HL-60 (cell line): ENCODE results near the gene RAPGEF4.

Source experiments
- GABPA ChIP-seq: IDR thresholded peaks from 2 replicates; pipeline ENCODE4 v1.6.1; 2012; ENCODE audit warnings: low read depth
- POLR2AphosphoS5 ChIP-seq: IDR thresholded peaks from 2 replicates; pipeline ENCODE4 v1.6.1; 2012; ENCODE audit warnings: low read depth
- TF ChIP-seq, protein P1 (sequence below): IDR thresholded peaks from one replicate; pipeline ENCODE4 v1.5.1; 2011; ENCODE audit warnings: low read length, control low read depth, inconsistent platforms; ENCODE audit not compliant: insufficient read depth
- TF ChIP-seq, protein P2 (sequence below): IDR thresholded peaks from 2 replicates; pipeline ENCODE4 v1.6.1; 2012; ENCODE audit warnings: low read depth; ENCODE audit not compliant: insufficient replicate concordance

DNA sequence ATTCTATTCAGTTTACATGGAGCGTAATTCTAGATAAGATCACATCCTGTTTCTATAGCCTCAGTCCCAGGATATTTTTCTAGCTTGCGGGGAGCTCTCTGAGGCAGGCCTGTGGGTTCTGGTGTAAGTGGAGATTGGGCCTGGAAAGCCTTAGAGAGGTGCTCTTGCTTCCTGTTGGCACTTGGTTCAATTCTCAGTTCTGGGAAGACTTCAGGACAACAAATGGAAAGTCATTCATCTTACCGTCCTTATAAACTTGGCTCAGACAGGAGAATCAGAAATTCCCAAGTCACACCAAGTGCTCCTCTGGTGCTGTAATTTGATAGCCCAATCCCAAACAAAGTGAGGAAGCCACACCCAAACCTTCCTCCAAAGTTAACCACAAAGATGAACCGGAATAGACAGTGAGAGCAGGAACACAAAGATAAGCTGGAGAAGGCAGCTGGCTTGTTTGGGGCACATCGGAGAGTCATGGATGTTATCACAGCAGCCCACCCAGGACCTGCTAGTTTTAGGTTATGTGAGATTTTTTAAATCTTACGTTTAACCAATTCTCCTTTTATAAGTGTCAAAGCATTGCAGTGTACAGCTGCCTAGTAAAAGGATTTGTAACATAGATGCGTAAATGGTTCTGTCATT, 195.7 kb downstream of the RAPGEF4 start:
- TF ChIP-seq POLR2AphosphoS5 (no peak), GABPA (no peak)
- TF ChIP-seq, protein P1, sequence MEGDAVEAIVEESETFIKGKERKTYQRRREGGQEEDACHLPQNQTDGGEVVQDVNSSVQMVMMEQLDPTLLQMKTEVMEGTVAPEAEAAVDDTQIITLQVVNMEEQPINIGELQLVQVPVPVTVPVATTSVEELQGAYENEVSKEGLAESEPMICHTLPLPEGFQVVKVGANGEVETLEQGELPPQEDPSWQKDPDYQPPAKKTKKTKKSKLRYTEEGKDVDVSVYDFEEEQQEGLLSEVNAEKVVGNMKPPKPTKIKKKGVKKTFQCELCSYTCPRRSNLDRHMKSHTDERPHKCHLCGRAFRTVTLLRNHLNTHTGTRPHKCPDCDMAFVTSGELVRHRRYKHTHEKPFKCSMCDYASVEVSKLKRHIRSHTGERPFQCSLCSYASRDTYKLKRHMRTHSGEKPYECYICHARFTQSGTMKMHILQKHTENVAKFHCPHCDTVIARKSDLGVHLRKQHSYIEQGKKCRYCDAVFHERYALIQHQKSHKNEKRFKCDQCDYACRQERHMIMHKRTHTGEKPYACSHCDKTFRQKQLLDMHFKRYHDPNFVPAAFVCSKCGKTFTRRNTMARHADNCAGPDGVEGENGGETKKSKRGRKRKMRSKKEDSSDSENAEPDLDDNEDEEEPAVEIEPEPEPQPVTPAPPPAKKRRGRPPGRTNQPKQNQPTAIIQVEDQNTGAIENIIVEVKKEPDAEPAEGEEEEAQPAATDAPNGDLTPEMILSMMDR: no peak
- TF ChIP-seq, protein P2, sequence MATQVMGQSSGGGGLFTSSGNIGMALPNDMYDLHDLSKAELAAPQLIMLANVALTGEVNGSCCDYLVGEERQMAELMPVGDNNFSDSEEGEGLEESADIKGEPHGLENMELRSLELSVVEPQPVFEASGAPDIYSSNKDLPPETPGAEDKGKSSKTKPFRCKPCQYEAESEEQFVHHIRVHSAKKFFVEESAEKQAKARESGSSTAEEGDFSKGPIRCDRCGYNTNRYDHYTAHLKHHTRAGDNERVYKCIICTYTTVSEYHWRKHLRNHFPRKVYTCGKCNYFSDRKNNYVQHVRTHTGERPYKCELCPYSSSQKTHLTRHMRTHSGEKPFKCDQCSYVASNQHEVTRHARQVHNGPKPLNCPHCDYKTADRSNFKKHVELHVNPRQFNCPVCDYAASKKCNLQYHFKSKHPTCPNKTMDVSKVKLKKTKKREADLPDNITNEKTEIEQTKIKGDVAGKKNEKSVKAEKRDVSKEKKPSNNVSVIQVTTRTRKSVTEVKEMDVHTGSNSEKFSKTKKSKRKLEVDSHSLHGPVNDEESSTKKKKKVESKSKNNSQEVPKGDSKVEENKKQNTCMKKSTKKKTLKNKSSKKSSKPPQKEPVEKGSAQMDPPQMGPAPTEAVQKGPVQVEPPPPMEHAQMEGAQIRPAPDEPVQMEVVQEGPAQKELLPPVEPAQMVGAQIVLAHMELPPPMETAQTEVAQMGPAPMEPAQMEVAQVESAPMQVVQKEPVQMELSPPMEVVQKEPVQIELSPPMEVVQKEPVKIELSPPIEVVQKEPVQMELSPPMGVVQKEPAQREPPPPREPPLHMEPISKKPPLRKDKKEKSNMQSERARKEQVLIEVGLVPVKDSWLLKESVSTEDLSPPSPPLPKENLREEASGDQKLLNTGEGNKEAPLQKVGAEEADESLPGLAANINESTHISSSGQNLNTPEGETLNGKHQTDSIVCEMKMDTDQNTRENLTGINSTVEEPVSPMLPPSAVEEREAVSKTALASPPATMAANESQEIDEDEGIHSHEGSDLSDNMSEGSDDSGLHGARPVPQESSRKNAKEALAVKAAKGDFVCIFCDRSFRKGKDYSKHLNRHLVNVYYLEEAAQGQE: no peak
